ENCODE data around the gene FILIP1L. TPM values are rescaled to one million over a fixed set of nuclear protein-coding genes. Genes with fewer than 3 reads are reported as not detected.

FILIP1L gene
- total RNA-seq, 2 donors from 2014 or later = 270 to 279 TPM

GRCh38 chr3:99941211-99941610 lies 173.1 kb downstream of the FILIP1L start:
- no peaks in the 10 kb centered on the region for H3K27me3 ChIP-seq (replicated peaks; ENCODE audit: insufficient read depth)
- no peaks in the 10 kb centered on the region for H3K9me3 ChIP-seq
- no peak overlapping the region for H3K4me3 ChIP-seq
- H3K36me3 ChIP-seq = no peaks in the 10 kb centered on the region
- peaks cover 55 to 88% of the 10 kb centered on the region in 2 donors for H3K4me1 ChIP-seq (ENCODE audit: control insufficient read depth in 1 of 2, low read depth in 2 of 2)
- TF ChIP-seq, protein P1, sequence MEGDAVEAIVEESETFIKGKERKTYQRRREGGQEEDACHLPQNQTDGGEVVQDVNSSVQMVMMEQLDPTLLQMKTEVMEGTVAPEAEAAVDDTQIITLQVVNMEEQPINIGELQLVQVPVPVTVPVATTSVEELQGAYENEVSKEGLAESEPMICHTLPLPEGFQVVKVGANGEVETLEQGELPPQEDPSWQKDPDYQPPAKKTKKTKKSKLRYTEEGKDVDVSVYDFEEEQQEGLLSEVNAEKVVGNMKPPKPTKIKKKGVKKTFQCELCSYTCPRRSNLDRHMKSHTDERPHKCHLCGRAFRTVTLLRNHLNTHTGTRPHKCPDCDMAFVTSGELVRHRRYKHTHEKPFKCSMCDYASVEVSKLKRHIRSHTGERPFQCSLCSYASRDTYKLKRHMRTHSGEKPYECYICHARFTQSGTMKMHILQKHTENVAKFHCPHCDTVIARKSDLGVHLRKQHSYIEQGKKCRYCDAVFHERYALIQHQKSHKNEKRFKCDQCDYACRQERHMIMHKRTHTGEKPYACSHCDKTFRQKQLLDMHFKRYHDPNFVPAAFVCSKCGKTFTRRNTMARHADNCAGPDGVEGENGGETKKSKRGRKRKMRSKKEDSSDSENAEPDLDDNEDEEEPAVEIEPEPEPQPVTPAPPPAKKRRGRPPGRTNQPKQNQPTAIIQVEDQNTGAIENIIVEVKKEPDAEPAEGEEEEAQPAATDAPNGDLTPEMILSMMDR (IDR thresholded peaks at IDR 0.05) = no peak
- no peak for DNase-seq (ENCODE audit: low spot score)
- H3K27ac ChIP-seq = peak overlapping the region; percentile 90 to 91
- ATAC-seq (ENCODE audit: insufficient number of reproducible peaks, low FRiP score, low read depth) = no peak

DNA sequence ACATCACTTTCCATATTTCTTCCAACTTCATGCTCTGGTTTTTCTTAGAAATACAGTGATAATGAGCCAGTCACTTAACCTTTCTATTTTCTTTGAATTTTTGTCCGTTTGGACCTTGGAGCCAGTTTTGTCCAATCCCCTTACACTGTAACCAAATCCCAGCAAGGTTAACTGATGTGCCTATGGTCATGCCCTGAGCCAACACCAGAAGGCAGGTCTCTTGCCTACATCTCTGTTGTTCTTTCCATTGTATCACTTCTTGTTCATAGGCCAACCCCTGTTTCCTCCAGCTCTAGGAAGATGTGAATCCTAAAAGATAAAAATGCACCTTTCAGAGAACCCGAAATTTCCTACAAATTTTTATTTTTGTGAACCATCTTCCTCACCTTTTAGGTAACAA lies 174.0 kb downstream of the FILIP1L start:
- peak overlapping the region; percentile 90 to 91 for H3K27ac ChIP-seq
- DNase-seq (ENCODE audit: low spot score) (no peak), ATAC-seq (ENCODE audit: insufficient number of reproducible peaks, low FRiP score, low read depth) (no peak)
- H3K4me3 ChIP-seq = no peak overlapping the region
- TF ChIP-seq, protein P1 (IDR thresholded peaks at IDR 0.05) = no peak
- H3K36me3 ChIP-seq = no peaks in the 10 kb centered on the region
- no peaks in the 10 kb centered on the region for H3K9me3 ChIP-seq
- H3K4me1 ChIP-seq (ENCODE audit: control insufficient read depth in 1 of 2, low read depth in 2 of 2) = peaks cover 48 to 83% of the 10 kb centered on the region in 2 donors
- no peaks in the 10 kb centered on the region for H3K27me3 ChIP-seq (replicated peaks; ENCODE audit: insufficient read depth)

- no peaks in the 10 kb centered on the region for H3K9me3 ChIP-seq
- H3K27ac ChIP-seq = peak overlapping the region; percentile 90 to 91
- TF ChIP-seq, protein P1 (IDR thresholded peaks at IDR 0.05) = no peak
- peaks cover 45 to 83% of the 10 kb centered on the region in 2 donors for H3K4me1 ChIP-seq (ENCODE audit: control insufficient read depth in 1 of 2, low read depth in 2 of 2)
- H3K4me3 ChIP-seq = peak overlapping the region; percentile 15
- peak; percentile 42 for ATAC-seq (ENCODE audit: insufficient number of reproducible peaks, low FRiP score, low read depth)
- H3K36me3 ChIP-seq = no peaks in the 10 kb centered on the region
- no peak for DNase-seq (ENCODE audit: low spot score)
- no peaks in the 10 kb centered on the region for H3K27me3 ChIP-seq (replicated peaks; ENCODE audit: insufficient read depth)
These were observed 174.4 kb downstream of the FILIP1L start for GRCh38 chr3:99939876-99940275.

- DNase-seq (ENCODE audit: low spot score) (no peak), ATAC-seq (ENCODE audit: insufficient number of reproducible peaks, low FRiP score, low read depth) (peak; percentile 18)
- TF ChIP-seq, protein P1 (IDR thresholded peaks at IDR 0.05) = no peak
- no peaks in the 10 kb centered on the region for H3K9me3 ChIP-seq
- H3K27me3 ChIP-seq (replicated peaks; ENCODE audit: insufficient read depth) = no peaks in the 10 kb centered on the region
- peaks cover 37 to 77% of the 10 kb centered on the region in 2 donors for H3K4me1 ChIP-seq (ENCODE audit: control insufficient read depth in 1 of 2, low read depth in 2 of 2)
- no peaks in the 10 kb centered on the region for H3K36me3 ChIP-seq
- peak overlapping the region; percentile 15 for H3K4me3 ChIP-seq
- peak overlapping the region; percentile 90 to 91 for H3K27ac ChIP-seq
These were observed 175.9 kb downstream of the FILIP1L start for GRCh38 chr3:99938270-99938911.

- Histone ChIP-seq H3K27ac (peak overlapping the region; percentile 51 to 83), H3K4me1 (ENCODE audit: control insufficient read depth in 1 of 2, low read depth in 2 of 2) (peaks cover 44 to 69% of the 10 kb centered on the region in 2 donors), H3K27me3 (replicated peaks; ENCODE audit: insufficient read depth) (no peaks in the 10 kb centered on the region), H3K4me3 (no peak overlapping the region), H3K36me3 (no peaks in the 10 kb centered on the region), H3K9me3 (no peaks in the 10 kb centered on the region)
- DNase-seq (ENCODE audit: low spot score) (no peak), ATAC-seq (ENCODE audit: insufficient number of reproducible peaks, low FRiP score, low read depth) (no peak)
- TF ChIP-seq, protein P1 (IDR thresholded peaks at IDR 0.05) = no peak
These were observed 179.1 kb downstream of the FILIP1L start for GRCh38 chr3:99934975-99935797.
